GDM1 (cell line): Measurements from ENCODE around the gene MMP24.
"Not testable (repeated sequence)": the region's sequence is repeated elsewhere in the genome, so short reads cannot be mapped to it uniquely, and the experiment has no call there.

ENCODE experiments used
- DNase-seq: peaks from one replicate; lab custom pipeline; 2025; lab: John Stamatoyannopoulos, UW

MMP24 gene

GRCh38 chr20:35226126-35226883 is at the start of gene MMP24:
TSS of gene MMP24 (plus strand) at chr20:35226690. CDS start at chr20:35226739, 49 bp downstream.
- no peak for DNase-seq

GRCh38 chr20:35179292-35180212 is 46.9 kb upstream of the MMP24 start:
- DNase-seq: no peak

- no peak for DNase-seq
Measured at GRCh38 chr20:35180266-35180665, 46.2 kb upstream of the MMP24 start.

- no peak for DNase-seq
Measured at GRCh38 chr20:35181731-35182130, 44.8 kb upstream of the MMP24 start.

GRCh38 chr20:35186691-35187289 is 39.7 kb upstream of the MMP24 start:
- not testable (repeated sequence) for DNase-seq

- no peak for DNase-seq
Measured at GRCh38 chr20:35187584-35188190, 38.8 kb upstream of the MMP24 start.

GRCh38 chr20:35189223-35189622 is 37.3 kb upstream of the MMP24 start:
- DNase-seq: not testable (repeated sequence)

GRCh38 chr20:35190556-35190955 is 35.9 kb upstream of the MMP24 start:
- no peak for DNase-seq

- DNase-seq: no peak
Measured at GRCh38 chr20:35191419-35192117, 34.9 kb upstream of the MMP24 start.

GRCh38 chr20:35192118-35192872 is 34.2 kb upstream of the MMP24 start:
- DNase-seq: no peak

GRCh38 chr20:35193031-35193791 is 33.3 kb upstream of the MMP24 start:
- not testable (repeated sequence) for DNase-seq

- DNase-seq: no peak
Measured at GRCh38 chr20:35196313-35196712, 30.2 kb upstream of the MMP24 start.

- DNase-seq: no peak
Measured at GRCh38 chr20:35199740-35200139, 26.8 kb upstream of the MMP24 start.

- DNase-seq: no peak
Measured at GRCh38 chr20:35200267-35200666, 26.2 kb upstream of the MMP24 start.

GRCh38 chr20:35201467-35201866 is 25.0 kb upstream of the MMP24 start:
- DNase-seq: not testable (repeated sequence)

- no peak for DNase-seq
Measured at GRCh38 chr20:35206802-35207201, 19.7 kb upstream of the MMP24 start.

- DNase-seq: peak; percentile 48
Measured at GRCh38 chr20:35207950-35208611, 18.4 kb upstream of the MMP24 start.

GRCh38 chr20:35215066-35215956 is 11.2 kb upstream of the MMP24 start:
- DNase-seq: no peak
